Skeletal muscle satellite cell (primary cell): ENCODE data around the gene TRIM34.
"Not testable (repeated sequence)": the region's sequence is repeated elsewhere in the genome, so short reads cannot be mapped to it uniquely, and the experiment has no call there.

Experiments used
- H3K27me3 ChIP-seq: 2 replicates; pipeline ENCODE4 v1.7.0; 2013; ENCODE audit warnings: low read length; ENCODE audit not compliant: control insufficient read depth, insufficient read depth
- H3K36me3 ChIP-seq: 2 replicates; pipeline ENCODE4 v1.7.0; 2013; ENCODE audit warnings: mild to moderate bottlenecking, control low read depth, low read length; ENCODE audit not compliant: insufficient read depth
- H3K4me1 ChIP-seq: 2 replicates; pipeline ENCODE4 v1.7.0; 2013; ENCODE audit warnings: low read length; ENCODE audit not compliant: control insufficient read depth, insufficient read depth
- H3K4me2 ChIP-seq: 2 replicates; pipeline ENCODE4 v1.7.0; 2013; ENCODE audit warnings: mild to moderate bottlenecking, low read length
- H3K4me3 ChIP-seq: 2 replicates; pipeline ENCODE4 v1.7.0; 2013; ENCODE audit warnings: low read length
- H3K9ac ChIP-seq: 2 replicates; pipeline ENCODE4 v1.7.0; 2013; ENCODE audit warnings: mild to moderate bottlenecking, low read depth, low read length, moderate library complexity
- H3K9me3 ChIP-seq: replicated peaks from 2 replicates; pipeline ENCODE4 v1.7.0; 2013; ENCODE audit warnings: mild to moderate bottlenecking, control low read depth, low read length

TRIM34 gene

DNA sequence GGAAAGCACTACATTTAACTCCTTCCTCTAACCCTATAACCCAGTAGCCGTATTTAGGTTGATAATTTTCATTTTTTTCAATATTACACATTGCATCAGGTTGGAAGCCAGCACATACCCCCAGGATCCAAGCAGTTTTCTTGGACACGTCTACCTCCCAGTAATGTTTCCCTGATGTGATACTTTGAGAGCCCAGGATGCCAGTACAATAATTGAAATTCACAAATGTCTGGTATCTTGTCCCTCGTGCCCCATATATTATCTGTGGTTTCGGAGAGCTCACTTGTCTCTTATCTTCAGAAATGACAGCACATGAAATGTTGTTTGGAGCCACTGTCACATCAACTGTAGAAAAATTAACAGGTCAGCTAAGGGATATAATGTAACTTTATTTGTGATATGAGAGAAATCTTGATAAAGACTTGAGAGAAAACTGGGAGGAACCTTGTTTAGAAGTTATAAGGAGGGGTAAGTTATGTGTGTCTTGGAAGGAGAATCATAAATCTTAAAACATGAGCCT is 40.3 kb downstream of the TRIM34 start:
- Histone ChIP-seq H3K27me3 (no peaks in the 10 kb centered on the region), H3K36me3 (peaks cover 32% of the 10 kb centered on the region), H3K9ac (no peak overlapping the region), H3K9me3 (no peaks in the 10 kb centered on the region), H3K4me1 (no peaks in the 10 kb centered on the region), H3K4me2 (no peak overlapping the region), H3K4me3 (no peak overlapping the region)

DNA sequence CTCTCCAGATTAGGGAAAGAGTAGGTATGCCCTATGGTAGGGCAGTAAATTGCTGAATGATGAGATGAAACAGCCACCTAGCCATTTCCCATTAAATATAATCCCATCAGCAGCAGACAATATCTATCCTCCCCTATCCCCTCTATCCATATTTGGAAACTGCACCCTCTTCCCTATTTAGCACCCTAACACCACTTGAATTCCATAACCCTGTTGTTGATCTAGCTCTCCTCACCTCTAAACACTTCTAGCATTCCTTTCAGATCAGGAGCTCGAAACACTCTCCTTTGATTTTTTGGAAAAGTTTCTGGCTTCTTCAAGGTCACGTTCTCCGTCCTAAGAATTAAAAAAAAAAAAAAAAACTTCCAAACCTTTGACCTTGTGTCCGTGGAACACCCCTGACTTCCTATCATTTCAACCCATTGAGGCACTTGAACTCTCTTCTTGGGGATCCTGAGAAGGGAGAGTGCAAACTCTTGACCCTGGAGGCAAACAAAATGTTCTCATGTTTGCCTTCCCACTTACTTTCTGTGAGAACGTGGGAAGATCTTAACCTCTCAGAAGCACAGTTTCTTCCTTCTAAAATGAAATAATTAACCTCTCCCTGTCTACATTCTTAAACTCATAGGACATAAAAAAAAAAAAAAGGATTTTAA is 41.1 kb downstream of the TRIM34 start:
- H3K36me3 ChIP-seq, result peaks cover 37% of the 10 kb centered on the region

DNA sequence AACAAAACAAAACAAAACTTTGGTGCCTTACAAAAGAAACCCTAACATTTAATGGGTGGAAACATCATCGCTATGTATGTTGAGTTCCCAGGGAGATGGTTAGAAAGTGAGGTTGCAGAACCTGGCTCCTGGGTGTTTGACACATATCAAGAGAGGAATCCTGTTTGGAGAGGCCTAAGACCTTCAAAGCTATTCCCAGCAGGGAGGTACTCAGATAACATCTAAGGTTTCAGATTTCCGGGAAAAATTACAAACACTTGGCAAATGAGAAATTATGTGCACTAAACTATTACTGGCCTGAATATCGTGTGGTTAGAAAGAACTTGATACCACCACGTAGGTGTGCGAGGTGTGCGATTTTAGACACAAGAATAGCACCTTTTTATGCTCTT is 41.6 kb downstream of the TRIM34 start:
- no peaks in the 10 kb centered on the region for H3K4me1 ChIP-seq
- H3K27me3 ChIP-seq, result no peaks in the 10 kb centered on the region
- H3K36me3 ChIP-seq, result peaks cover 37% of the 10 kb centered on the region
- H3K9ac ChIP-seq, result no peak overlapping the region
- H3K4me3 ChIP-seq, result no peak overlapping the region
- no peak overlapping the region for H3K4me2 ChIP-seq
- no peaks in the 10 kb centered on the region for H3K9me3 ChIP-seq

More for the DNA sequence above, 41.1 kb downstream of the TRIM34 start:
- Histone ChIP-seq H3K4me3 (no peak overlapping the region), H3K4me1 (no peaks in the 10 kb centered on the region), H3K9me3 (no peaks in the 10 kb centered on the region), H3K4me2 (no peak overlapping the region), H3K9ac (no peak overlapping the region), H3K27me3 (no peaks in the 10 kb centered on the region)

GRCh38 chr11:5671831-5672230 is 47.0 kb downstream of the TRIM34 start:
- H3K4me3 ChIP-seq, result no peak overlapping the region
- no peak overlapping the region for H3K4me2 ChIP-seq
- H3K9me3 ChIP-seq, result no peaks in the 10 kb centered on the region
- H3K9ac ChIP-seq, result no peak overlapping the region
- H3K4me1 ChIP-seq, result no peaks in the 10 kb centered on the region
- no peaks in the 10 kb centered on the region for H3K27me3 ChIP-seq
- H3K36me3 ChIP-seq, result peaks cover 22% of the 10 kb centered on the region

GRCh38 chr11:5674391-5674790 is 49.6 kb downstream of the TRIM34 start:
- Histone ChIP-seq H3K9ac (no peak overlapping the region), H3K9me3 (no peaks in the 10 kb centered on the region), H3K36me3 (peaks cover 29% of the 10 kb centered on the region), H3K4me2 (no peak overlapping the region), H3K4me3 (no peak overlapping the region), H3K27me3 (no peaks in the 10 kb centered on the region), H3K4me1 (no peaks in the 10 kb centered on the region)

DNA sequence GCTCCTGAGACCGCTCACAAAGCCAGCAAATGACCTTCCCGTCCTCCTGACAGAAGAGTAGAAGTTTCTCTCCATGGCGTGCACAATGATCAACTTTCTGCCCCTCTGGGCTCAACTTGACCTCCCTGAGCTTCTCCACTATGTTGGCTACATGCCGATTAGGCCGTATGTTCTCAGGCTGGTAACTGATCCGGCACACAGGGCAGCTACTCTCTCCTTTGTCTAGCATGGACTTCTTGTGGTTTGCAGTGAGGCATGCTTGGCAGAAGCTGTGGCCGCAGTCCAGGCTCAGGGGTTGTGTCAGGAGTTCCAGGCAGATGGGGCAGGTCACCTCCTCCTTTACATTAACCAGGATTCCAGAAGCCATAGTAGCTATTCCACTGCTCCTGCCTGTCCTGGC is 55.0 kb downstream of the TRIM34 start:
- Histone ChIP-seq H3K27me3 (no peaks in the 10 kb centered on the region), H3K9me3 (no peaks in the 10 kb centered on the region), H3K9ac (no peak overlapping the region), H3K4me2 (no peak overlapping the region), H3K4me3 (no peak overlapping the region), H3K4me1 (peaks cover 6% of the 10 kb centered on the region), H3K36me3 (peaks cover 25% of the 10 kb centered on the region)

DNA sequence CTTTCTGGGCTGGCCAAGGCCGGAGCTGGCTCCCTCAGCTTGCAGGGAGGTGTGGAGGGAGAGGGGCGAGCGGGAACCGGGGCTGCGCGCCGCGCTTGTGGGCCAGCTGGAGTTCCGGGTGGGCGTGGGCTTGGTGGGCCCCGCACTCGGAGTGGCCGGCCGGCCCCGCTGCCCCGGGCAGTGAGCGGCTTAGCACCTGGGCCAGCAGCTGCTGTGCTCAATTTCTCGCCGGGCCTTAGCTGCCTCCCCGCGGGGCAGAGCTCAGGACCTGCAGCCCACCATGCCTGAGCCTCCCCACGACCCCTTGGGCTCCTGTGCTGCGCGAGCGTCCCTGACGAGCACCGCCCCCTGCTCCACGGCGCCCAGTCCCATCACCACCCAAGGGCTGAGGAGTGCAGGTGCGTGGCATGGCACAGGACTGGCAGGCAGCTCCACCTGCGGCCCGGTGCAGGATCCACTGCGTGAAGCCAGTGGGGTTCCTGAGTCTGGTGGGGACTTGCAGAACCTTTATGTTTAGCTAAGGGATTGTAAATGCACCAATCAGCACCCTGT is 58.2 kb downstream of the TRIM34 start:
- not testable (repeated sequence) for H3K4me2 ChIP-seq, H3K4me3 ChIP-seq, H3K27me3 ChIP-seq, H3K4me1 ChIP-seq, H3K9me3 ChIP-seq, H3K9ac ChIP-seq
- H3K36me3 ChIP-seq, result peaks cover 20% of the 10 kb centered on the region

- H3K9me3 ChIP-seq, H3K27me3 ChIP-seq, H3K9ac ChIP-seq, H3K4me3 ChIP-seq, H3K4me1 ChIP-seq: not testable (repeated sequence)
- peaks cover 14% of the 10 kb centered on the region for H3K36me3 ChIP-seq
- peak overlapping the region; percentile 96 for H3K4me2 ChIP-seq
These were observed 58.8 kb downstream of the TRIM34 start for GRCh38 chr11:5683620-5684019.

DNA sequence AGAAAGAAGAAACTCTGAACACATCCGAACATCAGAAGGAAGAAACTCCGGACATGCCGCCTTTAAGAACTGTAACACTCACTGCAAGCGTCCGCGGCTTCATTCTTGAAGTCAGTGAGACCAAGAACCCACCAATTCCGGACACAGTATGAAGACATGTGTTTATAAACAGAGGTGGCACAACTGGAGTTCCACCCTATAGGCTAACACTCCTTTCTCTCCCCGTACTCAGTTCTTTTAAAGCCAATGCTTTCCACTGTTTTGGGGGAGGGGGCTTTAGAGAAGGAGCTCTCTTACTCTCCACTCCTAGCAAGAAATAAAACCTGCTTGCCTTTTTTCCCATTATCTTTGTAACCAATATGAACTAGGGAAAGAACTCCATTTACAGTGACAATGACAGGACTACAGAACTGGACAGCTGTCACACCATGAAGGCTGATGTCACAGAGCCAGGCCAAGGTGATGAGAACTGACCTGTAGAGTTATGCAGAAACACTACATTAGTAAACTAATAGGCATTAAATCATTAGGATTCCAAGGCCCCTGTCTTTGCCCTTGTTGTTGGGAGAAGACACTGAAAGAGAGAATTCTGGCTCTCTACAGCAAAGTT is 59.3 kb downstream of the TRIM34 start:
- Histone ChIP-seq H3K4me2 (peak overlapping the region; percentile 96), H3K4me3 (peak overlapping the region; percentile 73), H3K4me1 (peaks cover 8% of the 10 kb centered on the region), H3K27me3 (no peaks in the 10 kb centered on the region), H3K36me3 (peaks cover 9% of the 10 kb centered on the region), H3K9me3 (no peaks in the 10 kb centered on the region), H3K9ac (peak overlapping the region; percentile 87)

DNA sequence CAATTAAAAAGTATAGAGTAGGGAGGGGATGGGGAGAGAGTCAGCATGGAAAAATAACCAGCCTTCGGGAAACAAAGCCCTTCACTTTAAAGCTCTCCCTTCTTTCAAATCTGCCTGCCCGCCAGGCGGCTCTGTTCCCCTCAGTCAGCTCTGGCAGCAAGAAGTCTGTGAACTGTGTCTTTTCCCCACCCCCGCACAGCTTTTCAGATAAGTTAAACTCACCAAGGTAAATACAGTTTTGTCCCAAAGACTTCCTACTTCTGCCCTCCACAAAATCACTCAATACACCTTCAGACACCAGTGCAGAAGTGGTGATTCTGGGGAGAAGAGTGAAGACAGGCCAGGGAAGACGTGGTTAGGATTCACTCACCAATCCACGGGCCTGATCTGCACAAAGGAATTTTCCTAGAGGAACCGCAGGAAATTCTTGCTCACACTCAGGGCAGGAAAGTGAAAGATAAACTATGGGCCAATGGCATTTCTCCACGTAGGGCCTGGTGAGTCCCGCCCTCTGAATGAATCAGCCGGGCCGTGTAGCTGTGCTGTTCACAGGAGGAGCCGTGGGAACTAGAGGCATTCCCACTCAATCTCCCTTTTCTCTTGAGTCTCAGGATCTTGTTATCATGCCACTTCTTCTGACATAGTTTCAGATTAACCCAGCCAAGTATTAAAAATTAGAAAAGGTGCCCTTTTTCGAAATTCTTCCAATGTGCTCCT is 60.0 kb downstream of the TRIM34 start, which contains the start of gene TRIM5:
Gene TRIM5, minus strand, starts transcription at position 429 of the 717 bp plus-strand sequence. CDS start 4,897 bp downstream, outside the sequence.
- Histone ChIP-seq H3K9ac (peak within 1 kb of the TSS; percentile 87), H3K36me3 (peaks cover 4% of the 10 kb centered on the region)

DNA sequence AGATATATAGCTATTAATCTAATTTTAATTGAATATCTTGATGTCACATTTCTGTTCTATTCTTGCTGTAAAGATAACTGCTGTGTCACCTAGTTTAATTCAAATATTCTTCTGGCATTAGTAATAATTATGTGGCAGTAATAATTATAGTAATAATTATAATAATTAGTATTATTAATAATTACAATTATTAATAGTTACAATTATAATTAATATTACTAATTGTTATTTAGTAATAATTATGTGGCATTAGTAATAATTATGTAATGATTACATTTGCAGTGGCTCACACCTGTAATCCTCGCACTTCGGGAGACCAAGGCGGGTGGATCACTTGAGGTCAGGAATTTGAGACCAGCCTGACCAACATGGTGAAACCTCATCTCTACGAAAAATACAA is 61.6 kb downstream of the TRIM34 start:
- Histone ChIP-seq H3K4me2 (no peak overlapping the region), H3K4me1 (peaks cover 30% of the 10 kb centered on the region), H3K9me3 (no peaks in the 10 kb centered on the region), H3K9ac (no peak overlapping the region), H3K27me3 (no peaks in the 10 kb centered on the region), H3K36me3 (no peaks in the 10 kb centered on the region), H3K4me3 (no peak overlapping the region)

More for the DNA sequence above, 60.0 kb downstream of the TRIM34 start, which contains the start of gene TRIM5:
- Histone ChIP-seq H3K9me3 (no peaks in the 10 kb centered on the region), H3K4me1 (peaks cover 15% of the 10 kb centered on the region), H3K4me3 (peak within 1 kb of the TSS; percentile 73), H3K4me2 (peak within 1 kb of the TSS; percentile 96), H3K27me3 (no peaks in the 10 kb centered on the region)
